ENCODE data around the gene ZNRF3. TPM values are rescaled to one million over a fixed set of nuclear protein-coding genes. Genes with fewer than 3 reads are reported as not detected.
"Not testable (repeated sequence)": the region's sequence is repeated elsewhere in the genome, so short reads cannot be mapped to it uniquely, and the experiment has no call there.

ZNRF3 gene
- polyA plus RNA-seq, 2 donors, result 1.6 to 2.8 TPM

DNA sequence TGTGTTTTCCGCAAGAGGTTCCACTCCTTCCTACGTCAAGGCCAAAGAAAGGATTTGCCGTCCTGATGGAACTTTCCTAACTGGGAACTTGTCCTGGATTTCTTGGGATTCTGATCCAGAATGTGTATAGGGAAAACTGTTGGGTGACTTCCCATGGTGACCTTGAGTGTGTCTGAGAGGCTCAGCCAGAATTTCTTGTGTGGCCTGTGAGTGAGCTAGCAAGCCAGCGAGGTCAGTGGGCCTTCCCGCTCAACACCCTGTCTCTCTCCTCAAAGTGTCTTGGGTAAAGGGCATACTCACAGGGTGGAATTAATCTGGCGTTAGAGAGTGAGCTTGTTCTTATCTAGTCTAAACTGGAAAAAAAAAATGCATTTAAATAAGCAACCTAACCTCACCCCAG is 20.4 kb downstream of the ZNRF3 start:
- Histone ChIP-seq H3K27ac (ENCODE audit: low read depth in 2 of 2, low read length in 1 of 2) (peak overlapping the region; percentile 44 to 74), H3K9me3 (ENCODE audit: control insufficient read depth in 2 of 2, insufficient read depth in 1 of 2, low read depth in 1 of 2, low read length in 1 of 2) (no peaks in the 10 kb centered on the region), H3K4me1 (ENCODE audit: control insufficient read depth in 2 of 2, insufficient read depth in 2 of 2, low read length in 1 of 2) (peaks cover 4 to 9% of the 10 kb centered on the region in 2 donors), H3K36me3 (ENCODE audit: control insufficient read depth in 2 of 2, insufficient read depth in 2 of 2, low read length in 1 of 2) (no peaks in the 10 kb centered on the region), H3K27me3 (ENCODE audit: control insufficient read depth in 1 of 2, insufficient read depth in 2 of 2, low read length in 2 of 2) (no peaks in the 10 kb centered on the region), H3K4me3 (ENCODE audit: low read depth in 1 of 2, low read length in 2 of 2) (no peak overlapping the region)
- WGBS, 2 donors, result 46 to 47% methylated on average over 6 of the region's 6 CpGs

DNA sequence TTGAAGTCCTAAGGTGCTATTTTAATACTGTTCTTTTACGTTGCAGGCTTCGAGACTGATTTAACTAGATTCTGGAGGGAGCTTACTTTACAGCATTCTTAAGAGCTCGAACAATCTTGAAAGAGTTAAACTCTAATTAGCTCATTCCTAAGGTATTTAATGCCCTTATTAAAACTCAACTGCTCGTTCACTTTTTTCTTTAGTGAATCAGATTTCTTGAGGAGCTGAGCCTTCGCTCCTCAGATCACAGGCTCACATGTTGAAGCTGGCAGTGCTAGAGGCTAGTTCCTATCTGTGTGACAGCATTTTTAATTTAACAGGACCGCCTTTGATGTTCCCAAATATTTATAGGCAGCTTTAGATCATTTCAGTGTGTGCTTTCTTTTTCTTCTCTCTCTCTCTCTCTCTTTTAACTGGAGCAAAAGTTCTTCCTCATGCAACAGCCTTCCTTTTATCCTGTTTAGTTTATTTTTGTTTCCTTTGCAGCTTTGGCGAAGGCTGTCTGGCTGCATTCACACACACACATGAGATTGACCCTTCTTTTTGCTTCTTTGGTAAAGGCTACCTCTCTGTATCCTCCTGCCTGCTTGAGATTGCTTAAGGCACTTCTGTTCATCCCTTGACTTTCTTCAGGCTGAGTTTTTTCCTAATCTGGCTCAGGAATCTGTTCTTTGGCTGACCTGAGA is 21.0 kb downstream of the ZNRF3 start:
- peak overlapping the region; percentile 58 to 74 for H3K27ac ChIP-seq (ENCODE audit: low read depth in 2 of 2, low read length in 1 of 2)
- 29 to 36% methylated on average over 7 of the region's 7 CpGs for WGBS, 2 donors
- H3K27me3 ChIP-seq (ENCODE audit: control insufficient read depth in 1 of 2, insufficient read depth in 2 of 2, low read length in 2 of 2), result no peaks in the 10 kb centered on the region

DNA sequence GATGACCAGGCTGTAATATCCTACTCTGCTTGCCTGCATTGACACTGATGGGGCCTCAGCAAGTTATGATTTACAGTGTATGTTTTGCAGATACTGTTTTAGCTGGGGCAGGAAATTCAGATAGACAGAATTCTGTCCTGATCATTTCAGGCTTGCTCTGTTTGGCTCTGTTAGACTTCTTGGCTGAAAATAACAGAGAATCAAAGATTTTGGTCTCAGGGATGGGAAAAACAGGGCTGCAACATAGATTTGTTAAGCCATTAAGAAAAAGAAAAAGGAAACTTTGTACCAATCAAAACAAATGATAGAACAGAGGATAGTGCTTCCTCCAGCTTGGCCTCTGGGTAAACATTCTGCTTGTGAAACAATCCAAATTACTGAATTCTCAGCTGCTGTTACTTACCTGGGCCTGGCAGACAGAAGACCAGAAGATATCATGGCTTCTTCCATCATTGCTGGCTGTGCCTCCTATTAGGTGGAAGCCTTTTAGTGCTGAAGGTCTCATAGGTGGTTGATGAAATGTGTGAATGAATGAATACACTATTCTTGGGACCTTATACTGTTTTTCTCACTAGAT is 22.0 kb downstream of the ZNRF3 start:
- peaks cover 4 to 10% of the 10 kb centered on the region in 2 donors for H3K4me1 ChIP-seq (ENCODE audit: control insufficient read depth in 2 of 2, insufficient read depth in 2 of 2, low read length in 1 of 2)

More for the DNA sequence above, 21.0 kb downstream of the ZNRF3 start:
- no peak overlapping the region for H3K4me3 ChIP-seq (ENCODE audit: low read depth in 1 of 2, low read length in 2 of 2)
- no peaks in the 10 kb centered on the region for H3K9me3 ChIP-seq (ENCODE audit: control insufficient read depth in 2 of 2, insufficient read depth in 1 of 2, low read depth in 1 of 2, low read length in 1 of 2)
- H3K4me1 ChIP-seq (ENCODE audit: control insufficient read depth in 2 of 2, insufficient read depth in 2 of 2, low read length in 1 of 2), result peaks cover 4 to 11% of the 10 kb centered on the region in 2 donors
- no peaks in the 10 kb centered on the region for H3K36me3 ChIP-seq (ENCODE audit: control insufficient read depth in 2 of 2, insufficient read depth in 2 of 2, low read length in 1 of 2)

DNA sequence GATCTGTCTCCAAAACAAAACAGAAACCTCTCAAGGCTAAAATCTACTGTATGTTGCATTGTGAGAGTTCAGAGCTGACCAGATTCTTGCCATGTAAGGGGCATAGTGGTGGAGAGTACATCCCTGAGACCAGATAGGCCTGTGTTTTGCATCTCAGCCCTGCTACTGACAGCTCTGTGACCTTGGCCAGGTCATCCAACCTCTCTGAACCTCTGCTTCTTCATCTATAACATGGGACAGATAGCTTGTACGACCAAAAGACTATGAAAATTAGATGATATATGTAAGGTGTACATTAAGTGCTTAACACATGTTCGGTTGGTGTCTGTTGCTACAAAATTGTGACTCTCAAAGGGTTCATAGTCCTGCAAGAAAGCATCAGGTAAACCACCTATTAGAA is 22.9 kb downstream of the ZNRF3 start:
- H3K4me3 ChIP-seq (ENCODE audit: low read depth in 1 of 2, low read length in 2 of 2), result no peak overlapping the region
- no peaks in the 10 kb centered on the region for H3K9me3 ChIP-seq (ENCODE audit: control insufficient read depth in 2 of 2, insufficient read depth in 1 of 2, low read depth in 1 of 2, low read length in 1 of 2)
- H3K4me1 ChIP-seq (ENCODE audit: control insufficient read depth in 2 of 2, insufficient read depth in 2 of 2, low read length in 1 of 2), result peaks cover 9 to 15% of the 10 kb centered on the region in 2 donors
- H3K27ac ChIP-seq (ENCODE audit: low read depth in 2 of 2, low read length in 1 of 2), result no peak overlapping the region
- 79 to 80% methylated on average over 2 of the region's 2 CpGs for WGBS, 2 donors
- no peaks in the 10 kb centered on the region for H3K36me3 ChIP-seq (ENCODE audit: control insufficient read depth in 2 of 2, insufficient read depth in 2 of 2, low read length in 1 of 2)
- no peaks in the 10 kb centered on the region for H3K27me3 ChIP-seq (ENCODE audit: control insufficient read depth in 1 of 2, insufficient read depth in 2 of 2, low read length in 2 of 2)

More for the DNA sequence above, 22.0 kb downstream of the ZNRF3 start:
- H3K4me3 ChIP-seq (ENCODE audit: low read depth in 1 of 2, low read length in 2 of 2), result no peak overlapping the region
- peak overlapping the region; percentile 14 to 58 for H3K27ac ChIP-seq (ENCODE audit: low read depth in 2 of 2, low read length in 1 of 2)
- H3K9me3 ChIP-seq (ENCODE audit: control insufficient read depth in 2 of 2, insufficient read depth in 1 of 2, low read depth in 1 of 2, low read length in 1 of 2), result no peaks in the 10 kb centered on the region
- no peaks in the 10 kb centered on the region for H3K36me3 ChIP-seq (ENCODE audit: control insufficient read depth in 2 of 2, insufficient read depth in 2 of 2, low read length in 1 of 2)
- no peaks in the 10 kb centered on the region for H3K27me3 ChIP-seq (ENCODE audit: control insufficient read depth in 1 of 2, insufficient read depth in 2 of 2, low read length in 2 of 2)

DNA sequence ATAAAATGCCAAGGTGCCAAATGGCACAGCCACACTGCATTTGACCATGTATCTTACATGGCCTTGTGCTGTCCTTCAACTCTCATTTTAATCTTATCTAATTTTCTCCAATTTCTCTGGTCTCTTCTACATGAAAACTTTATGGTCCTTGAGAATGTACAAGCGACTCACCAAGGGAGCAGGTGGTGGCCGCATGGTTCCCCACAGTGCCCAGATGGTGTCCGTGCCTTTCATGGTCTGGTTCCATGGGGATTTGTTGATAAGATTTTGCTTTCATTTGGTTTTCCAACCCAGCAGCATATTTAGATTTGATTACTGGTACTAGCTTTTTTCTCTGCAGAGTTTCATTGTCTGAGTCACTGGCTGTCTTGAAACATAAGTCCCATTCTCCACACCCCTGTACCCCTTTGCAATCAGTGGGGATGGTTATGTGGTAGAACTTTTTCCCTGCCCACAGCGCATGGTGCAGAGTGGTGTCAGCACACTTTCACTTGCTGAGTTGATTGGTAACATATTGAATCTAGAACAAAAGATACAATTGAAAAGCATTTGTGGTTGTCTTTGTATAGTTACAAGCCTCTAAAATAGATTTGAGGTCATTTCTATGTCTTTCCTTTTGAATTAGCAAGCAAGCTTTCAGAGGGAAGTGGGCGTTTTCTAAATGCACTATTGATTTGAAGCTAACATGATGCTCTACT is 24.1 kb downstream of the ZNRF3 start:
- Histone ChIP-seq H3K4me1 (ENCODE audit: control insufficient read depth in 2 of 2, insufficient read depth in 2 of 2, low read length in 1 of 2) (peaks cover 9 to 15% of the 10 kb centered on the region in 2 donors), H3K36me3 (ENCODE audit: control insufficient read depth in 2 of 2, insufficient read depth in 2 of 2, low read length in 1 of 2) (no peaks in the 10 kb centered on the region), H3K9me3 (ENCODE audit: control insufficient read depth in 2 of 2, insufficient read depth in 1 of 2, low read depth in 1 of 2, low read length in 1 of 2) (no peaks in the 10 kb centered on the region), H3K27ac (ENCODE audit: low read depth in 2 of 2, low read length in 1 of 2) (no peak overlapping the region), H3K4me3 (ENCODE audit: low read depth in 1 of 2, low read length in 2 of 2) (no peak overlapping the region), H3K27me3 (ENCODE audit: control insufficient read depth in 1 of 2, insufficient read depth in 2 of 2, low read length in 2 of 2) (no peaks in the 10 kb centered on the region)
- 74 to 77% methylated on average over 5 of the region's 5 CpGs for WGBS, 2 donors

DNA sequence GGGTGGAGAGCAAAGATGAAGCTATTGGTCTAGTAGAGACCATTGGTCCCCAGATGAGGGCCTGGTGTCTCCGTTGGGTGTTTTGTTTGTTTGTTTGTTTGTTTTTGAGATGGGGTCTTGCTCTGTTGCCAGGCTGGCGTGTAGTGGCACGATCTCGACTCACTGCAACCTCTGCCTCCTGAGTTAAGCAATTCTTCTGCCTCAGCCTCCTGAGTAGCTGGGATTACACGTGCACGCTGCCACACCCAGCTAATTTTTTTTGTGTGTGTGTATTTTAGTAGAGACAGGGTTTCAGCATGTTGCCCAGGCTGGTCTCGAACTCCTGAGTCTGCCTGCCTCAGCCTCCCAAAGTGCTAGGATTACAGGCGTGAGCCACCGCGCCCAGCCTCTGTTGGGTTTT is 25.4 kb downstream of the ZNRF3 start:
- H3K4me3 ChIP-seq (ENCODE audit: low read depth in 1 of 2, low read length in 2 of 2); H3K36me3 ChIP-seq (ENCODE audit: control insufficient read depth in 2 of 2, insufficient read depth in 2 of 2, low read length in 1 of 2); H3K27me3 ChIP-seq (ENCODE audit: control insufficient read depth in 1 of 2, insufficient read depth in 2 of 2, low read length in 2 of 2); H3K9me3 ChIP-seq (ENCODE audit: control insufficient read depth in 2 of 2, insufficient read depth in 1 of 2, low read depth in 1 of 2, low read length in 1 of 2); H3K27ac ChIP-seq (ENCODE audit: low read depth in 2 of 2, low read length in 1 of 2): not testable (repeated sequence)
- H3K4me1 ChIP-seq (ENCODE audit: control insufficient read depth in 2 of 2, insufficient read depth in 2 of 2, low read length in 1 of 2), result peaks cover 5 to 10% of the 10 kb centered on the region in 2 donors
- 67 to 76% methylated on average over 10 of the region's 10 CpGs for WGBS, 2 donors

DNA sequence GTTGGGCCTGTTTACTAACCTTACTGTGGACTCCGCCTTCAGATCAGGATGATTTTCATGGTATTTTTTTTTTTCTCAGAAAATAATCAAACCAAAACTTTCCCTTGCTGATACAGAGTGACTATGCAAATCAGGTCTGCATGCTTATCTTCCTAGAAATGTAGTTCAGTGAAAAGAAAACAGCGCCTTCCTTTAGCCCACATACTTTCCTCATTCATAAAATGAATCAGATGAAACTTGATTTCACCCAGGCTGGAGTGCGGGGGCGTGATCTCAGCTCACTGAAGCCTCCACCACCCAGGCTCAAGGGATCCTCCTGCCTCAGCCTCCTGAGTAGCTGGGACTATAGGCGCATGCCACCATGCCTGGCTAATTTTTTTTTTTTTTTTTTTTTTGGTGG is 26.0 kb downstream of the ZNRF3 start:
- Histone ChIP-seq H3K36me3 (ENCODE audit: control insufficient read depth in 2 of 2, insufficient read depth in 2 of 2, low read length in 1 of 2) (no peaks in the 10 kb centered on the region), H3K27me3 (ENCODE audit: control insufficient read depth in 1 of 2, insufficient read depth in 2 of 2, low read length in 2 of 2) (no peaks in the 10 kb centered on the region), H3K4me1 (ENCODE audit: control insufficient read depth in 2 of 2, insufficient read depth in 2 of 2, low read length in 1 of 2) (peaks cover 5 to 10% of the 10 kb centered on the region in 2 donors), H3K27ac (ENCODE audit: low read depth in 2 of 2, low read length in 1 of 2) (no peak overlapping the region), H3K9me3 (ENCODE audit: control insufficient read depth in 2 of 2, insufficient read depth in 1 of 2, low read depth in 1 of 2, low read length in 1 of 2) (no peaks in the 10 kb centered on the region), H3K4me3 (ENCODE audit: low read depth in 1 of 2, low read length in 2 of 2) (no peak overlapping the region)
- WGBS, 2 donors, result 87 to 90% methylated on average over 5 of the region's 5 CpGs

DNA sequence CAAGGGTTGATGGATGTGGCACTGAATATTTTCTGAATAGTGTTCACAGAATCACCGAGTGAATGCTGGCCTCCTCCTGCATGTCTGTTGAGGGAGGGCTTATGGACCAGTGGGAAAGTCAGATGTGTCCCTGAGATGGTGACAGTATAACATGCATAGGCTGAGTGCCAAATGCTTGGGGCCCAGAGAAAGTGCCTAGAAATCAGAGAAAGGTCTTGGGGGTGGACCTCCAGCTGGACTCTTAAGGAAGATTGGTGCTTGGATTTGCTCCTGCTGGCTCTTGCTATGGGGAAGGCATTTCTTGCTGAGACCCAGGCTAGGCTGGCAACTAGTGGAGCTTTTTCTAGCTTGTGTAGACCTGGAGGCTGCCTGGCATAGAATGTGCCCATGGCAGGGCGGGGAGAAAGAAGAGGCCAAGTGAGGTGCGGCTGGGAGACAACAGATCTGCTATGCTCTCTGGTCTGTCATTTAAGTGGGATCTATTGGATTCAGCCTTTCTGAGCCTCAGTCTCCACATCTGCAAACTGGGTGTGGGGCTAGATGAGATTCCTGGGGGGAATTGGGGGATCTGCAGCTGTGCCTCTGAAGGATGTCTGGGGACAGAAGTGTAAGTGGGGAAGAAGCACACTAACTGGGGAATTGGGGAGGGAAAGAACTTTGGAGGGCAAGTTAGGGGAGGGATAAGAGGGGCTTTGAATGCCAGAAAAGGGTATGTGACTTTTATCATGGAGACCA is 27.4 kb downstream of the ZNRF3 start:
- Histone ChIP-seq H3K4me1 (ENCODE audit: control insufficient read depth in 2 of 2, insufficient read depth in 2 of 2, low read length in 1 of 2) (peaks cover 5 to 10% of the 10 kb centered on the region in 2 donors), H3K4me3 (ENCODE audit: low read depth in 1 of 2, low read length in 2 of 2) (no peak overlapping the region), H3K9me3 (ENCODE audit: control insufficient read depth in 2 of 2, insufficient read depth in 1 of 2, low read depth in 1 of 2, low read length in 1 of 2) (no peaks in the 10 kb centered on the region), H3K27ac (ENCODE audit: low read depth in 2 of 2, low read length in 1 of 2) (peak overlapping the region; percentile 5 to 14), H3K27me3 (ENCODE audit: control insufficient read depth in 1 of 2, insufficient read depth in 2 of 2, low read length in 2 of 2) (no peaks in the 10 kb centered on the region), H3K36me3 (ENCODE audit: control insufficient read depth in 2 of 2, insufficient read depth in 2 of 2, low read length in 1 of 2) (no peaks in the 10 kb centered on the region)
- WGBS, 2 donors, result 56 to 60% methylated on average over 3 of the region's 3 CpGs

DNA sequence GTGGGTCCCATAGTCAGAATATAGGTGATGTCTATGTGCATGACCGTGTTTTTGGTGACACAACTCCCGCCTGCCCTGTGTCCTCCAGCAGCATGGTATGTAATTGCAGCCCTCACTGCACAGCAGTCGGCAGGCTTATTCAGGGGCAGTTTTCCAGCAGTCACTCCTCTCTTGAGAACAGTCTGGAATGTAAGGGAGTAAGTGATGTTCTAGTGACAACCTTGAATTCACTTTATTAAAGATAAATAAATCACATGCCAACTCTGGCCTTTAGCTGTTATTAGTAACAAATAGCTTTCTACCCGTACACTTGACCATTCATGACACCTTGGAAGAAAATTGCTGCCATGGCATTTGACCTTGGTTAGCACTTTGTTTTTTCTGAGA is 27.9 kb downstream of the ZNRF3 start:
- H3K9me3 ChIP-seq (ENCODE audit: control insufficient read depth in 2 of 2, insufficient read depth in 1 of 2, low read depth in 1 of 2, low read length in 1 of 2), result no peaks in the 10 kb centered on the region
- H3K27me3 ChIP-seq (ENCODE audit: control insufficient read depth in 1 of 2, insufficient read depth in 2 of 2, low read length in 2 of 2), result no peaks in the 10 kb centered on the region
- peaks cover 5 to 10% of the 10 kb centered on the region in 2 donors for H3K4me1 ChIP-seq (ENCODE audit: control insufficient read depth in 2 of 2, insufficient read depth in 2 of 2, low read length in 1 of 2)
- H3K4me3 ChIP-seq (ENCODE audit: low read depth in 1 of 2, low read length in 2 of 2), result no peak overlapping the region
- H3K36me3 ChIP-seq (ENCODE audit: control insufficient read depth in 2 of 2, insufficient read depth in 2 of 2, low read length in 1 of 2), result no peaks in the 10 kb centered on the region
- WGBS, 2 donors, result 56 to 63% methylated on average over 4 of the region's 4 CpGs
- H3K27ac ChIP-seq (ENCODE audit: low read depth in 2 of 2, low read length in 1 of 2), result peak overlapping the region in 1 of 2 donors; percentile 14

Data from esophagus (tissue), 2 donors.